AG04449 (cell line): ENCODE results near the gene GRIK1.
"Not testable (repeated sequence)": the region's sequence is repeated elsewhere in the genome, so short reads cannot be mapped to it uniquely, and the experiment has no call there.

Experiments used
- CTCF ChIA-PET: fragments of 350-600 bp; formaldehyde crosslinking; extraction: SDS; loops from one replicate; lab custom pipeline; 2021; ENCODE audit warnings: antibody characterized with exemption; lab: Yijun Ruan, JAX
- POLR2A ChIA-PET: fragments of 400-600, 350-600 bp; formaldehyde crosslinking; extraction: SDS; loops from one replicate; lab custom pipeline; 2020; ENCODE audit warnings: antibody characterized with exemption, inconsistent platforms; lab: Yijun Ruan, JAX
- DNase-seq: peaks from one replicate; pipeline ENCODE4 v3.0.0-alpha.2; 2010; ENCODE audit warnings: low read depth, low spot score
- H3K4me3 ChIP-seq: 2 replicates; pipeline ENCODE4 v1.5.1; 2011; ENCODE audit warnings: low read depth, mild to moderate bottlenecking, control low read depth, low read length
- CTCF ChIP-seq: IDR thresholded peaks from one replicate; pipeline ENCODE4 v1.5.1; 2011; ENCODE audit warnings: mild to moderate bottlenecking, moderate library complexity, low read length, control low read depth, inconsistent platforms; ENCODE audit not compliant: insufficient read depth; ENCODE audit errors: missing control alignments

GRIK1 gene

GRCh38 chr21:29621525-29621924, 318.3 kb downstream of the GRIK1 start:
- no peak overlapping the region for H3K4me3 ChIP-seq
- TF ChIP-seq CTCF: no peak
- POLR2A ChIA-PET: no interaction called here
- CTCF ChIA-PET: no interaction called here
- DNase-seq: no peak

GRCh38 chr21:29616209-29616751, 323.5 kb downstream of the GRIK1 start:
- H3K4me3 ChIP-seq: no peak overlapping the region
- ChIA-PET POLR2A (no interaction called here), CTCF (no interaction called here)
- no peak for DNase-seq
- no peak for TF ChIP-seq CTCF

GRCh38 chr21:29613877-29614276, 325.9 kb downstream of the GRIK1 start:
- CTCF ChIA-PET: no interaction called here
- TF ChIP-seq CTCF: no peak
- H3K4me3 ChIP-seq: no peak overlapping the region
- POLR2A ChIA-PET: no interaction called here
- no peak for DNase-seq

GRCh38 chr21:29613021-29613420, 326.8 kb downstream of the GRIK1 start:
- CTCF ChIA-PET: no interaction called here
- DNase-seq: no peak
- POLR2A ChIA-PET: no interaction called here
- no peak for TF ChIP-seq CTCF
- no peak overlapping the region for H3K4me3 ChIP-seq

- POLR2A ChIA-PET: interaction anchor here (0.6 kb wide), 1 partner anchor 46 kb away, joined by 3 read pairs; no protein-coding TSS in a partner anchor
- CTCF ChIA-PET: no interaction called here
- no peak overlapping the region for H3K4me3 ChIP-seq
- DNase-seq: no peak
- no peak for TF ChIP-seq CTCF
Observed at GRCh38 chr21:29610779-29611360, 328.9 kb downstream of the GRIK1 start.

GRCh38 chr21:29606613-29607012, 333.2 kb downstream of the GRIK1 start:
- POLR2A ChIA-PET: no interaction called here
- CTCF ChIA-PET: no interaction called here

GRCh38 chr21:29605219-29605618, 334.6 kb downstream of the GRIK1 start:
- CTCF ChIA-PET: not testable (repeated sequence)

More at GRCh38 chr21:29606613-29607012, 333.2 kb downstream of the GRIK1 start:
- DNase-seq: no peak
- no peak overlapping the region for H3K4me3 ChIP-seq
- no peak for TF ChIP-seq CTCF

More at GRCh38 chr21:29605219-29605618, 334.6 kb downstream of the GRIK1 start:
- DNase-seq, H3K4me3 ChIP-seq, POLR2A ChIA-PET: not testable (repeated sequence)
